ENCODE data around the gene TEX38. TPM values are rescaled to one million over a fixed set of nuclear protein-coding genes. Genes with fewer than 3 reads are reported as not detected.

Gene TEX38
- total RNA-seq, 1 experiment from 2014 or later = 0.17 TPM

DNA sequence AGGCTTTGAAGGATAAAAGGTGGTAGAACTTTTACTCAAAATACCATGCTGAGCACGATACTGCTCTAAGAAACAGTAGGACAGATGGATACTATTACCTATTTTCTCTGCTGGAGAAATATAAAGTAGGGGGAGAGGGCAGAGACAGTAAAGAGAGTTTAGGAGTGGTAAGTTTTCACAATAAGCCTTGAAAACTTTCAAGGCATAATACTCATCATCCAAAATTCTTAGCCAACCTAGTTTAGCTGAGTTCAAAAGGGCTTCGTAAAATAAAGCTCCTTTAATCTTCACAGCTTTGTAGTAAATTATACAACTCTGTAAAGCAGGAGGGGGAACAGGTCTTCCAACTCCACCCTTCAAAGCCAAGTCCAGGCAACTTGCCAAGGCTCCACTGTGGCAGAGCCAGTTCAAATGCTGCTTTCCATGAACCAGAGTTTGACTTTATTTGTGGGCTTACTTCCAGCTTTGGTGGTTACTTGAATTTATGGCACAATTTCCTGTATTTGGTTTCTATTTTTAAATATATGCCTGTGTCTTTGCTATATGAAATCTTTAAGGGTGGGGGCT is 15.5 kb downstream of the TEX38 start (continued):
- TF ChIP-seq, protein P1, sequence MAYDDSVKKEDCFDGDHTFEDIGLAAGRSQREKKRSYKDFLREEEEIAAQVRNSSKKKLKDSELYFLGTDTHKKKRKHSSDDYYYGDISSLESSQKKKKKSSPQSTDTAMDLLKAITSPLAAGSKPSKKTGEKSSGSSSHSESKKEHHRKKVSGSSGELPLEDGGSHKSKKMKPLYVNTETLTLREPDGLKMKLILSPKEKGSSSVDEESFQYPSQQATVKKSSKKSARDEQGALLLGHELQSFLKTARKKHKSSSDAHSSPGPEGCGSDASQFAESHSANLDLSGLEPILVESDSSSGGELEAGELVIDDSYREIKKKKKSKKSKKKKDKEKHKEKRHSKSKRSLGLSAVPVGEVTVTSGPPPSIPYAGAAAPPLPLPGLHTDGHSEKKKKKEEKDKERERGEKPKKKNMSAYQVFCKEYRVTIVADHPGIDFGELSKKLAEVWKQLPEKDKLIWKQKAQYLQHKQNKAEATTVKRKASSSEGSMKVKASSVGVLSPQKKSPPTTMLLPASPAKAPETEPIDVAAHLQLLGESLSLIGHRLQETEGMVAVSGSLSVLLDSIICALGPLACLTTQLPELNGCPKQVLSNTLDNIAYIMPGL (CRISPR knock-in tag; IDR thresholded peaks at IDR 0.05) = no peak
- TF ChIP-seq, protein P2, sequence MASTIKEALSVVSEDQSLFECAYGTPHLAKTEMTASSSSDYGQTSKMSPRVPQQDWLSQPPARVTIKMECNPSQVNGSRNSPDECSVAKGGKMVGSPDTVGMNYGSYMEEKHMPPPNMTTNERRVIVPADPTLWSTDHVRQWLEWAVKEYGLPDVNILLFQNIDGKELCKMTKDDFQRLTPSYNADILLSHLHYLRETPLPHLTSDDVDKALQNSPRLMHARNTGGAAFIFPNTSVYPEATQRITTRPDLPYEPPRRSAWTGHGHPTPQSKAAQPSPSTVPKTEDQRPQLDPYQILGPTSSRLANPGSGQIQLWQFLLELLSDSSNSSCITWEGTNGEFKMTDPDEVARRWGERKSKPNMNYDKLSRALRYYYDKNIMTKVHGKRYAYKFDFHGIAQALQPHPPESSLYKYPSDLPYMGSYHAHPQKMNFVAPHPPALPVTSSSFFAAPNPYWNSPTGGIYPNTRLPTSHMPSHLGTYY (CRISPR knock-in tag; IDR thresholded peaks at IDR 0.05) = no peak
- no peak for TF ChIP-seq ZNF396 (CRISPR knock-in tag; IDR thresholded peaks at IDR 0.05; ENCODE audit: borderline replicate concordance)
- TF ChIP-seq, protein P3, sequence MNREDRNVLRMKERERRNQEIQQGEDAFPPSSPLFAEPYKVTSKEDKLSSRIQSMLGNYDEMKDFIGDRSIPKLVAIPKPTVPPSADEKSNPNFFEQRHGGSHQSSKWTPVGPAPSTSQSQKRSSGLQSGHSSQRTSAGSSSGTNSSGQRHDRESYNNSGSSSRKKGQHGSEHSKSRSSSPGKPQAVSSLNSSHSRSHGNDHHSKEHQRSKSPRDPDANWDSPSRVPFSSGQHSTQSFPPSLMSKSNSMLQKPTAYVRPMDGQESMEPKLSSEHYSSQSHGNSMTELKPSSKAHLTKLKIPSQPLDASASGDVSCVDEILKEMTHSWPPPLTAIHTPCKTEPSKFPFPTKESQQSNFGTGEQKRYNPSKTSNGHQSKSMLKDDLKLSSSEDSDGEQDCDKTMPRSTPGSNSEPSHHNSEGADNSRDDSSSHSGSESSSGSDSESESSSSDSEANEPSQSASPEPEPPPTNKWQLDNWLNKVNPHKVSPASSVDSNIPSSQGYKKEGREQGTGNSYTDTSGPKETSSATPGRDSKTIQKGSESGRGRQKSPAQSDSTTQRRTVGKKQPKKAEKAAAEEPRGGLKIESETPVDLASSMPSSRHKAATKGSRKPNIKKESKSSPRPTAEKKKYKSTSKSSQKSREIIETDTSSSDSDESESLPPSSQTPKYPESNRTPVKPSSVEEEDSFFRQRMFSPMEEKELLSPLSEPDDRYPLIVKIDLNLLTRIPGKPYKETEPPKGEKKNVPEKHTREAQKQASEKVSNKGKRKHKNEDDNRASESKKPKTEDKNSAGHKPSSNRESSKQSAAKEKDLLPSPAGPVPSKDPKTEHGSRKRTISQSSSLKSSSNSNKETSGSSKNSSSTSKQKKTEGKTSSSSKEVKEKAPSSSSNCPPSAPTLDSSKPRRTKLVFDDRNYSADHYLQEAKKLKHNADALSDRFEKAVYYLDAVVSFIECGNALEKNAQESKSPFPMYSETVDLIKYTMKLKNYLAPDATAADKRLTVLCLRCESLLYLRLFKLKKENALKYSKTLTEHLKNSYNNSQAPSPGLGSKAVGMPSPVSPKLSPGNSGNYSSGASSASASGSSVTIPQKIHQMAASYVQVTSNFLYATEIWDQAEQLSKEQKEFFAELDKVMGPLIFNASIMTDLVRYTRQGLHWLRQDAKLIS (CRISPR knock-in tag; IDR thresholded peaks at IDR 0.05; ENCODE audit: borderline replicate concordance) = no peak
- TF ChIP-seq, protein P4, sequence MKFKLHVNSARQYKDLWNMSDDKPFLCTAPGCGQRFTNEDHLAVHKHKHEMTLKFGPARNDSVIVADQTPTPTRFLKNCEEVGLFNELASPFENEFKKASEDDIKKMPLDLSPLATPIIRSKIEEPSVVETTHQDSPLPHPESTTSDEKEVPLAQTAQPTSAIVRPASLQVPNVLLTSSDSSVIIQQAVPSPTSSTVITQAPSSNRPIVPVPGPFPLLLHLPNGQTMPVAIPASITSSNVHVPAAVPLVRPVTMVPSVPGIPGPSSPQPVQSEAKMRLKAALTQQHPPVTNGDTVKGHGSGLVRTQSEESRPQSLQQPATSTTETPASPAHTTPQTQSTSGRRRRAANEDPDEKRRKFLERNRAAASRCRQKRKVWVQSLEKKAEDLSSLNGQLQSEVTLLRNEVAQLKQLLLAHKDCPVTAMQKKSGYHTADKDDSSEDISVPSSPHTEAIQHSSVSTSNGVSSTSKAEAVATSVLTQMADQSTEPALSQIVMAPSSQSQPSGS (CRISPR knock-in tag; IDR thresholded peaks at IDR 0.05; ENCODE audit: borderline replicate concordance, low read depth) = no peak
- no peak for TF ChIP-seq FOXK1 (CRISPR knock-in tag; IDR thresholded peaks at IDR 0.05)
- no peak for TF ChIP-seq FOXP1 (CRISPR knock-in tag; IDR thresholded peaks at IDR 0.05; ENCODE audit: borderline replicate concordance)
- TF ChIP-seq, protein P5, sequence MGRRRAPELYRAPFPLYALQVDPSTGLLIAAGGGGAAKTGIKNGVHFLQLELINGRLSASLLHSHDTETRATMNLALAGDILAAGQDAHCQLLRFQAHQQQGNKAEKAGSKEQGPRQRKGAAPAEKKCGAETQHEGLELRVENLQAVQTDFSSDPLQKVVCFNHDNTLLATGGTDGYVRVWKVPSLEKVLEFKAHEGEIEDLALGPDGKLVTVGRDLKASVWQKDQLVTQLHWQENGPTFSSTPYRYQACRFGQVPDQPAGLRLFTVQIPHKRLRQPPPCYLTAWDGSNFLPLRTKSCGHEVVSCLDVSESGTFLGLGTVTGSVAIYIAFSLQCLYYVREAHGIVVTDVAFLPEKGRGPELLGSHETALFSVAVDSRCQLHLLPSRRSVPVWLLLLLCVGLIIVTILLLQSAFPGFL (CRISPR knock-in tag; IDR thresholded peaks at IDR 0.05; ENCODE audit: borderline replicate concordance) = no peak
- TF ChIP-seq ETV6 (CRISPR knock-in tag; IDR thresholded peaks at IDR 0.05) = no peak

DNA sequence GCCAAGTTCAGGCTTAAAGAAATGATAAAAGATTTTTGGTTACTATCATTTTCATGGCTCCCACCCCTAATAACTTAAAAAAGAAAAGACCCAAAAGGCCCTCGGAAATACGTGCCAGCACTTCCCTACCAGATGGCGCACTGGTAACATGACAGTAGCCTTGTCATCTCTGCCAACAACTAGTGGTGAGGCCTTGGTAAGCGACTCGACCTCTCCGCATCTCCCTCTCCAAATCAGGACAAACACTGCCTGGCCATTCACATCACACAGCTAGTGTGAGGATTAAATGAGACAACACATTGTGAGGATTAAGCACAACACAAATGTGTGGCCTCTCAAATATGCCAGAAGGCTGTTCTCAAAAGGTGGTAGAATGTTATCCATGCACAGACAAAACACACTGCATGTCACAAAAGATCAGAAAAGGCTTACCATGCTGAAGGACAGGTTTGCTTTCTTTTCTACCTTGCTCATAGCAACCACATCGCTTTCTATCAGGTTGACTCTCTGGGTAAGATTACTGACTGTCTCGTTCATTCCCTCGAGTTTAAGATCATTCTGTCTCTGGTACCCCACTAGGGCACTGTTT is 16.4 kb downstream of the TEX38 start:
- H3K27ac Mint-ChIP-seq = no peak overlapping the region
- DNase-seq (ENCODE audit: low spot score) (no peak), ATAC-seq (no peak)
- H3K4me3 Mint-ChIP-seq = no peak overlapping the region
- no peaks in the 10 kb centered on the region for H3K4me1 Mint-ChIP-seq
- POLR2A ChIA-PET = no interaction called here
- H3K36me3 Mint-ChIP-seq = peaks cover 76% of the 10 kb centered on the region
- no peak for TF ChIP-seq ZNF416 (CRISPR knock-in tag; IDR thresholded peaks at IDR 0.05)
- H3K9me3 Mint-ChIP-seq = no peaks in the 10 kb centered on the region
- CTCF ChIA-PET = no interaction called here
- H3K27me3 Mint-ChIP-seq (ENCODE audit: low read depth) = no peaks in the 10 kb centered on the region

DNA sequence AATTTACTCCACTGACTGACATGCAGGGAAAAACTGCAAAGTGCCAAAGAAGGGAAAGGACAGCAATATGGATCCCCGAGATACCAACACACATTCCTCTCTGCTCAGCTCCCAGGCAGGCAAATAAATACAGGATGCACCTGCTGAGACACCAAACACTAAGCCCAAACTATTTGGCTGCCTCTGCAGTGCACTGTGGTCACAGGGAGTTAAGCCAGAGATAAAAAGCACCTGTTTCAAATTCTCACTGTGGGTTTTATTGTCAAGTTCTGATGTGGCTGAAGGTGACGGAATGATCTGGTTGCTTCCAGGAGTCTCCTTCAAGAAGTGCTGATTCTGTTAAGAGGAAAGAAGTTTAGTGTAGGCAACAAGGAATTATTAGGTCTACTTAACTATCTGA is 17.7 kb downstream of the TEX38 start:
- H3K27ac Mint-ChIP-seq = no peak overlapping the region; the same call in 1 of the 2 replicates
- CTCF ChIA-PET = interaction anchor here (1.1 kb wide), 1 partner anchor 36 kb away, joined by 3 read pairs; no protein-coding TSS in a partner anchor
- DNase-seq (ENCODE audit: low spot score) = no peak

More for the DNA sequence above, 17.7 kb downstream of the TEX38 start:
- H3K27me3 Mint-ChIP-seq (ENCODE audit: low read depth) = no peaks in the 10 kb centered on the region
- no peak overlapping the region for H3K4me3 Mint-ChIP-seq
- H3K9me3 Mint-ChIP-seq = no peaks in the 10 kb centered on the region
- POLR2A ChIA-PET = no interaction called here
- no peaks in the 10 kb centered on the region for H3K4me1 Mint-ChIP-seq
- TF ChIP-seq ZNF423 (CRISPR knock-in tag; IDR thresholded peaks at IDR 0.05) (no peak), ZNF416 (CRISPR knock-in tag; IDR thresholded peaks at IDR 0.05) (no peak), ZNF396 (CRISPR knock-in tag; IDR thresholded peaks at IDR 0.05; ENCODE audit: borderline replicate concordance) (no peak), EMX1 (CRISPR knock-in tag; IDR thresholded peaks at IDR 0.05) (no peak), FOXK1 (CRISPR knock-in tag; IDR thresholded peaks at IDR 0.05) (no peak), OVOL2 (CRISPR knock-in tag; IDR thresholded peaks at IDR 0.05; ENCODE audit: borderline replicate concordance) (no peak), MYBL2 (CRISPR knock-in tag; IDR thresholded peaks at IDR 0.05) (no peak), ZNF219 (CRISPR knock-in tag; IDR thresholded peaks at IDR 0.05; ENCODE audit: borderline replicate concordance) (no peak)
- TF ChIP-seq, protein P6, sequence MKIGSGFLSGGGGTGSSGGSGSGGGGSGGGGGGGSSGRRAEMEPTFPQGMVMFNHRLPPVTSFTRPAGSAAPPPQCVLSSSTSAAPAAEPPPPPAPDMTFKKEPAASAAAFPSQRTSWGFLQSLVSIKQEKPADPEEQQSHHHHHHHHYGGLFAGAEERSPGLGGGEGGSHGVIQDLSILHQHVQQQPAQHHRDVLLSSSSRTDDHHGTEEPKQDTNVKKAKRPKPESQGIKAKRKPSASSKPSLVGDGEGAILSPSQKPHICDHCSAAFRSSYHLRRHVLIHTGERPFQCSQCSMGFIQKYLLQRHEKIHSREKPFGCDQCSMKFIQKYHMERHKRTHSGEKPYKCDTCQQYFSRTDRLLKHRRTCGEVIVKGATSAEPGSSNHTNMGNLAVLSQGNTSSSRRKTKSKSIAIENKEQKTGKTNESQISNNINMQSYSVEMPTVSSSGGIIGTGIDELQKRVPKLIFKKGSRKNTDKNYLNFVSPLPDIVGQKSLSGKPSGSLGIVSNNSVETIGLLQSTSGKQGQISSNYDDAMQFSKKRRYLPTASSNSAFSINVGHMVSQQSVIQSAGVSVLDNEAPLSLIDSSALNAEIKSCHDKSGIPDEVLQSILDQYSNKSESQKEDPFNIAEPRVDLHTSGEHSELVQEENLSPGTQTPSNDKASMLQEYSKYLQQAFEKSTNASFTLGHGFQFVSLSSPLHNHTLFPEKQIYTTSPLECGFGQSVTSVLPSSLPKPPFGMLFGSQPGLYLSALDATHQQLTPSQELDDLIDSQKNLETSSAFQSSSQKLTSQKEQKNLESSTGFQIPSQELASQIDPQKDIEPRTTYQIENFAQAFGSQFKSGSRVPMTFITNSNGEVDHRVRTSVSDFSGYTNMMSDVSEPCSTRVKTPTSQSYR (CRISPR knock-in tag; IDR thresholded peaks at IDR 0.05) = no peak
- TF ChIP-seq, protein P1 (CRISPR knock-in tag; IDR thresholded peaks at IDR 0.05) = no peak
- 0 out of 2 replicates have a peak, but pooled peaks have one; percentile 39 for ATAC-seq
- peaks cover 64% of the 10 kb centered on the region for H3K36me3 Mint-ChIP-seq

All from WTC11 (cell line).